Measurements from ENCODE around the gene ZNF425.
"Not testable (repeated sequence)": the region's sequence is repeated elsewhere in the genome, so short reads cannot be mapped to it uniquely, and the experiment has no call there.

Gene ZNF425

GRCh38 chr7:149071641-149072437, 54.3 kb downstream of the ZNF425 start:
- FAIRE-seq = no peak

- no peak for FAIRE-seq
Measured at GRCh38 chr7:149071182-149071635, 54.9 kb downstream of the ZNF425 start.

GRCh38 chr7:149070372-149071125, 55.6 kb downstream of the ZNF425 start:
- FAIRE-seq = no peak

GRCh38 chr7:149067869-149068268, 58.3 kb downstream of the ZNF425 start:
- FAIRE-seq = no peak

GRCh38 chr7:149063476-149063875, 62.6 kb downstream of the ZNF425 start:
- FAIRE-seq = no peak

GRCh38 chr7:149062217-149062899, 63.8 kb downstream of the ZNF425 start:
- FAIRE-seq = not testable (repeated sequence)

- FAIRE-seq = no peak
Measured at GRCh38 chr7:149060156-149060555, 66.0 kb downstream of the ZNF425 start.

GRCh38 chr7:149053885-149054284, 72.2 kb downstream of the ZNF425 start:
- FAIRE-seq = no peak

- FAIRE-seq = no peak
Measured at GRCh38 chr7:149053384-149053783, 72.7 kb downstream of the ZNF425 start.
